OCI-LY1 (cell line): ENCODE results near the gene PAPPA.

Experiments
- H2AFZ ChIP-seq: fragments of 200-600 bp; sonication (generic), shearing (Covaris generic); 2 replicates; pipeline ENCODE4 v1.6.0; 2014; ENCODE audit warnings: antibody characterized with exemption, mild to moderate bottlenecking, low read length
- H3F3A ChIP-seq: fragments of 200-600 bp; sonication (generic), shearing (Covaris generic); 2 replicates; pipeline ENCODE4 v1.6.0; 2014; ENCODE audit warnings: mild to moderate bottlenecking, antibody characterized with exemption, low read length, moderate library complexity; ENCODE audit not compliant: insufficient read depth
- H3K27ac ChIP-seq: fragments of 200-600 bp; sonication (generic); 2 replicates; pipeline ENCODE4 v1.5.1; 2014; ENCODE audit warnings: low read length, mixed run types, mild to moderate bottlenecking, low read depth; ENCODE audit not compliant: poor library complexity, severe bottlenecking
- H3K27me3 ChIP-seq: fragments of 200-600 bp; sonication (generic); 2 replicates; pipeline ENCODE4 v1.6.0; 2014; ENCODE audit warnings: antibody characterized with exemption, mild to moderate bottlenecking, low read length, moderate library complexity; ENCODE audit not compliant: insufficient read depth
- H3K36me3 ChIP-seq: fragments of 200-600 bp; sonication (generic); 2 replicates; pipeline ENCODE4 v1.6.1; 2014; ENCODE audit warnings: mild to moderate bottlenecking, antibody characterized with exemption, low read length, moderate library complexity, mixed read lengths; ENCODE audit not compliant: insufficient read depth
- H3K4me1 ChIP-seq: fragments of 200-600 bp; sonication (generic); 2 replicates; pipeline ENCODE4 v1.5.1; 2014; ENCODE audit warnings: mild to moderate bottlenecking, low read length, moderate library complexity; ENCODE audit not compliant: insufficient read depth, severe bottlenecking
- H3K4me2 ChIP-seq: fragments of 200-600 bp; sonication (generic), shearing (Covaris generic); 2 replicates; pipeline ENCODE4 v1.6.1; 2014; ENCODE audit warnings: low read length
- H3K4me3 ChIP-seq: fragments of 200-600 bp; sonication (generic); 2 replicates; pipeline ENCODE4 v1.5.1; 2014; ENCODE audit warnings: low read length, low read depth, mild to moderate bottlenecking, mixed read lengths; ENCODE audit not compliant: poor library complexity, severe bottlenecking
- H3K79me2 ChIP-seq: fragments of 200-600 bp; shearing (Covaris generic); 2 replicates; pipeline ENCODE4 v1.6.1; 2016; ENCODE audit warnings: mixed run types, low read length, mixed read lengths; ENCODE audit not compliant: insufficient read depth
- H3K9ac ChIP-seq: fragments of 200-600 bp; sonication (generic), shearing (Covaris generic); 2 replicates; pipeline ENCODE4 v1.6.1; 2014; ENCODE audit warnings: mild to moderate bottlenecking, low read length, mixed read lengths
- H3K9me2 ChIP-seq: fragments of 200-600 bp; sonication (generic), shearing (Covaris generic); 2 replicates; pipeline ENCODE4 v1.6.1; 2014; ENCODE audit warnings: low read depth, mild to moderate bottlenecking, low read length, mixed read lengths
- H3K9me3 ChIP-seq: fragments of 200-600 bp; shearing (Covaris generic); 2 replicates; pipeline ENCODE4 v1.6.1; 2014; ENCODE audit warnings: low read length, mixed read lengths
- H4K20me1 ChIP-seq: fragments of 200-600 bp; sonication (generic), shearing (Covaris generic); 2 replicates; pipeline ENCODE4 v1.6.0; 2016; ENCODE audit warnings: mild to moderate bottlenecking, low read length; ENCODE audit not compliant: insufficient read depth
- EZH2 ChIP-seq: fragments of 200-600 bp; sonication (generic), shearing (Covaris generic); IDR thresholded peaks from 2 replicates; pipeline ENCODE4 v1.8.0; 2017; ENCODE audit warnings: borderline replicate concordance, mixed run types, mild to moderate bottlenecking, antibody characterized with exemption, low read length, moderate library complexity, mixed read lengths
- TF ChIP-seq, protein P1 (sequence below): fragments of 200-600 bp; sonication (generic), shearing (Covaris generic); IDR thresholded peaks from 2 replicates; pipeline ENCODE4 v1.5.1; 2017; ENCODE audit warnings: mild to moderate bottlenecking, antibody characterized with exemption, low read length, moderate library complexity, mixed read lengths

Gene PAPPA

DNA sequence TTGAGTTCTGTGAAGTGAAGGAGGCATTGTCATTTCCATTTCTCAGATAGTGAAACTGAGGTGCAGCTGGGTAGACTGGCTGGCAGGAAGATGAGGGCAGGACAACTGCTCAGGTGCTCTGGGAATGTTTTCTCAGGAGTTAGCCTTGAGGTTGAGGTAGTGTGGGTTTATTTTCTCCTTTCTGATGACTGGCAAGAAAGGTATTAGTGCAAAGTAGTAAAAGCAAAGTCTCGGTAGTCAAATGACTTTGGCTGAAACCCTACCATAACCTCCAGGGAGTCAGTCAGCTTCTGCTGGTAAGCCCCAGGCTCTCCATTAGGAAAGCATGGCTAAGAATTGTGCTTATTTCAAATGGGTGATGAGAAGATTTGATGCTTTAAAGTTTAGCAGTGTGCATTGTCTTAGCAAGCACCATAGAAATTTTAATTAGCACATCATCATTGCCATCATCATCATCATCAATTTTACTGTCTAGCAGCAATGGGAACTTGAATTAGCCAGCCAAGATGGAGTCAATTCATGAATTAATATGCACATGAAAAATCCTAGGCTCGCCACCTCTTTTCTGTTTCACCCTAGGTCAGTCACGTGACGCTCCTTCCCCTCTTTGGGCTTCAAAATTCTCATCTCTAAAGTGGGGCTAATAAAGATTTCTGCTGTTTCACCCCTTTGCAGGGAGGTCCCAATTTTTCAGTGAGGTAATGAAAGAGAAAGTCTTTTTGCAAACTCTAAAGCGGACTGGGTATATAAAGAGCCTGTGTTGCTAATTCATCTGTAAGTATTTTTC, 10.7 kb upstream of the PAPPA start:
- Histone ChIP-seq H4K20me1 (no peaks in the 10 kb centered on the region), H3F3A (no peaks in the 10 kb centered on the region), H3K4me3 (no peak overlapping the region), H3K4me1 (no peaks in the 10 kb centered on the region), H3K79me2 (no peaks in the 10 kb centered on the region), H3K9ac (no peak overlapping the region), H2AFZ (no peak overlapping the region), H3K9me3 (no peaks in the 10 kb centered on the region), H3K4me2 (no peak overlapping the region), H3K27me3 (no peaks in the 10 kb centered on the region), H3K36me3 (no peaks in the 10 kb centered on the region), H3K27ac (no peak overlapping the region), H3K9me2 (no peaks in the 10 kb centered on the region)
- TF ChIP-seq, protein P1, sequence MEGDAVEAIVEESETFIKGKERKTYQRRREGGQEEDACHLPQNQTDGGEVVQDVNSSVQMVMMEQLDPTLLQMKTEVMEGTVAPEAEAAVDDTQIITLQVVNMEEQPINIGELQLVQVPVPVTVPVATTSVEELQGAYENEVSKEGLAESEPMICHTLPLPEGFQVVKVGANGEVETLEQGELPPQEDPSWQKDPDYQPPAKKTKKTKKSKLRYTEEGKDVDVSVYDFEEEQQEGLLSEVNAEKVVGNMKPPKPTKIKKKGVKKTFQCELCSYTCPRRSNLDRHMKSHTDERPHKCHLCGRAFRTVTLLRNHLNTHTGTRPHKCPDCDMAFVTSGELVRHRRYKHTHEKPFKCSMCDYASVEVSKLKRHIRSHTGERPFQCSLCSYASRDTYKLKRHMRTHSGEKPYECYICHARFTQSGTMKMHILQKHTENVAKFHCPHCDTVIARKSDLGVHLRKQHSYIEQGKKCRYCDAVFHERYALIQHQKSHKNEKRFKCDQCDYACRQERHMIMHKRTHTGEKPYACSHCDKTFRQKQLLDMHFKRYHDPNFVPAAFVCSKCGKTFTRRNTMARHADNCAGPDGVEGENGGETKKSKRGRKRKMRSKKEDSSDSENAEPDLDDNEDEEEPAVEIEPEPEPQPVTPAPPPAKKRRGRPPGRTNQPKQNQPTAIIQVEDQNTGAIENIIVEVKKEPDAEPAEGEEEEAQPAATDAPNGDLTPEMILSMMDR: no peak

DNA sequence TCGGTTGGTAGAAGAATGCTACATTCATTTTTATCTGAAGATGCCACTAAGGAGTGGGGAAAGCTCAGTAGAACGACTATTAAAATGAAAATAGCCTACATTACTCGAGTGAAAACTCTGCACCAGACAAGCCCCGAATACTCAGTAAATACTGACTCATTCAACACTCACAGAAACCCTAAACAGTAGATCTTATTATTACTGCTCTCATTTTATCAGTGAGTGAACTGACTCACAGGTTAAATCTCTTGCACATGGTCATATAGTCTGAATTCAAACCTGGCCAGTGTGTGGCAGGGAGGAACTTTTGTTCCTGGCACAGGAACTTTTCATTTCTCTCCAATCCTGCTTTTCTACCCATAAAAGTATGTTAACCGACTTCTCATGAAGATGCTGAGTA, 9.6 kb upstream of the PAPPA start:
- Histone ChIP-seq H3K4me2 (no peak overlapping the region), H3K27ac (no peak overlapping the region), H3K79me2 (no peaks in the 10 kb centered on the region), H4K20me1 (no peaks in the 10 kb centered on the region), H2AFZ (no peak overlapping the region), H3K9me2 (no peaks in the 10 kb centered on the region), H3K4me3 (no peak overlapping the region), H3K4me1 (no peaks in the 10 kb centered on the region), H3K9me3 (no peaks in the 10 kb centered on the region), H3K36me3 (no peaks in the 10 kb centered on the region), H3K9ac (no peak overlapping the region), H3K27me3 (no peaks in the 10 kb centered on the region), H3F3A (no peaks in the 10 kb centered on the region)
- TF ChIP-seq, protein P1: no peak
- TF ChIP-seq EZH2: no peak

- Histone ChIP-seq H2AFZ (no peak overlapping the region), H3K4me2 (no peak overlapping the region), H3K9me3 (no peaks in the 10 kb centered on the region), H3K27me3 (no peaks in the 10 kb centered on the region), H3K9me2 (no peaks in the 10 kb centered on the region), H3K4me1 (no peaks in the 10 kb centered on the region), H4K20me1 (no peaks in the 10 kb centered on the region), H3F3A (no peaks in the 10 kb centered on the region), H3K36me3 (no peaks in the 10 kb centered on the region), H3K9ac (no peak overlapping the region), H3K27ac (no peak overlapping the region), H3K79me2 (no peaks in the 10 kb centered on the region), H3K4me3 (no peak overlapping the region)
- TF ChIP-seq, protein P1: no peak
- no peak for TF ChIP-seq EZH2
Observed at GRCh38 chr9:116144555-116144954, 9.0 kb upstream of the PAPPA start.
